T47D (cell line): Measurements from ENCODE around the gene NUP62CL.
A peak's percentile ranks its signal among the peaks of the same experiment; 100 is the strongest.

Source experiments
- DNase-seq, 2 experiments: peaks; one replicate each; pipeline versions ENCODE4 v3.0.0 to v3.0.0-alpha.2; 2011 to 2012; ENCODE audit warnings: low read depth in 1 of 2, low spot score in 1 of 2
- JUND ChIP-seq: IDR thresholded peaks from 2 replicates; pipeline ENCODE4 v1.6.1; 2012; ENCODE audit warnings: low read depth
- in situ Hi-C: cut with HindIII; loops from 2 replicates; pipeline ENCODE4 v1.10.0; 2016; ENCODE audit warnings: low sequenced_read_pairs, low pct_unique_long_range_greater_than_20kb

The NUP62CL gene

DNA sequence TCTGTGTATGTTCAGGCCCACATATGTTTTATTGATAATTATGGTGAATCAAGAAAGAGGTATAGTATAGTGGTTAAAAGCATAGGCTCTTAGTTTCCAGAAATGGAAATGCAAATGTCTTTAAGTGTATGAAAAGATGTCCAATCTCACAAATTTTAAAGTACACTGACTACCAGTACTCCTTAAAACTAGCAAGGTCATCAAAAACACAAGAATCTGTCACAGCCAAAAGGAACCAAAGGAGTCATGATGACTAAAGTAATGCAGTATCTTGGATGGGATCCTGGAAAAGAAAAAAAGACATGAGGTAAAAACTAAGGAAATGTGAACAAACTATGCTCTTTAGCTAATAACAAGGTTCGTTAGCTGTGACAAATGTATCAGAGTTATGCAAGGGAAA is 87.0 kb downstream of the NUP62CL start:
- DNase-seq, result no peak
- in situ Hi-C loops, result no loop called here
- no peak for TF ChIP-seq JUND

DNA sequence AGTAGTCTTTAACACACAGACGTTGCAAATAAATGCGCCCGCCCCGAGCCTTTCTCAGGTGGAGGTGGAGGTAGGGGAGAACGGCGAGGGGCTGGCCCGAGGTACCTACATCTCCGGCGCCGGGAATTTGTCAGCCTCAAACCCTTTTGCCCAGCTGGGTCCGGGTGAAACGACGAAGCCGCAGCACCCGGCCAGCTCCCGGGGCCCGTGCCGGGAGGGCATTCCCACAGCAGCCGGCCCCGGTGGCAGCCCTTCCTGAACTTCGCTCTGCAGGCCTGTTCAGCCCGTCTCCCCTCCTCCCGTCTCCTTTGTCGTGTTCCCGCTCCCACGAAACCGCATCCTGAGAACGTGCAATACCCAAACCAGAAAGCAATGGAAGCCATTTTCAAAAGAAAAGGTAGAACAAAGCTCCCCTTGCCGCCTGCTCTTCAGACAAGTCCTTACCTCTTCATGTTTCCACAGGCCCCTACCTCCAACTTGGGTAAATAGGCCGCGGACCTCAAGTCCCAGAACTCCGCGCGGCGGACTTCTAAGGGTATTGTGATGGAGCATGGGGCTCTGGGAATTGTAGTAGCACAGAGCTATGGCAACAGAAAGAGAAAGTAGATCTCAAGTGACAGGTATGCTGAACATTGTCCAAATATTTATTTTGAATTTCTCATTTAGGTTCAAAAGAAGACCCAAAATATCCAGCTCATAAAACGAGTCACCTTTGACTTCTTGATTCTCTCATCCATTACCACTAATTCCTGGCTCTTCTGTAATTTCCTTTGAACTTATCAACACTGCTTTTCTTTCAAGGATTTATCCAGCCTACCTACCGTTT is 87.7 kb downstream of the NUP62CL start, which contains the start of gene RBM41:
Gene RBM41, minus strand, starts transcription at position 501 of the 826 bp plus-strand sequence. Its CDS starts 49 bp downstream, at position 452.
- TF ChIP-seq JUND, result no peak
- DNase-seq, result peak; percentile 14 to 81
- in situ Hi-C loops, result no loop called here

DNA sequence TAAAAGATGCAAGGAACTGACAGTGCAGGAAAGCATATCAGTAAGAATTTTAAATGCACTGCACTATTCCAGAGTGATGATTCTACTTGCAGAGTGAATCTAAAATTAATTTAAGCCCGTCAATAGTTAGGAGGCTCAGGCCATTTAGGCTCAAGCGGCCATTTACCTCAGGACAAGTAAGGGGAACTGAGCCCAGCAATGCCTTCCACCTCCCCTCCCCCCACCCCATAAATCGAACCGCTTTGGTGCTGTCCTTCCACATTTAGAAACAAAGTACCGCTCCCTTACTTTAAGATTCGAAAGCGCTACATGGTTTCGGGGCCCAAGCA is 88.3 kb downstream of the NUP62CL start:
- DNase-seq, result no peak
- TF ChIP-seq JUND, result no peak
- in situ Hi-C loops, result no loop called here

DNA sequence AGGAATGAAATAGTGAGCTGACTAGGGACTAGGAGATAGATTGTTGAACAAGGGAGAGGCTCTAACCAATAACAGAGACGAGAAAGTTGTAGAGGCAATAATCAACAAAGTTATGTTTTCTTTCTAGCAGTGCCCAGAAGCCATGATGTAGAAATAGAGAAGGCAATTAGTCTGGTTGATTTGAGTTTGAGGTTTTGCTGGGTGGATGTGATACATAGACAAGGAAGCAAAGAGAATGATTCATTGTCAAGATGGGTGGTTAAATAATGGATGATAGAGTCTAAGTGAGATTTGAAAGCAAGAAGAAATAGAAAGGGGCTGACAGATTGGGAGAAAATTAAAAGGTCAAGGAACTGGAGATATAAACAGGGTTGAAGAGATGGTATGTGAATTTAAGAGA is 98.8 kb downstream of the NUP62CL start:
- TF ChIP-seq JUND, result no peak
- in situ Hi-C loops, result no loop called here
- no peak for DNase-seq

DNA sequence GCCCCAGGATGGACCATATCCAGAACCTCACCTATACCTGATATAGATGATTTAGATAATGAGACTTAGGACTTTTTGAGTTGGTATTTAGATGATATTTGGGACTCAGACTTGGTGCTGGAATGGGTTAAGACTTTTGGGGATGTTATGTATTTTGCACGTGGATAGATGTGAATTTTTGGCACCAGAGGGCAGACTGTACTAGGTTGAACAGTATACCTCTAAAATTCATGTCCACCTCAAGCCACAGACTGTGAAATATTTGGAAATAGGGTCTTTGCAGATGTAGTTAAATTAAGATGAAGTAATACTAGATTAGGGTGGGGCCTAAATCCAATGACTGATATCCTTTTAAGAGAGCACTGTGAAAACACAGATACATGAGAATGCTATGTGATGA is 103.3 kb downstream of the NUP62CL start:
- TF ChIP-seq JUND, result no peak
- DNase-seq, result peak in 1 of 2 experiments; percentile 12
- in situ Hi-C loops, result no loop called here

DNA sequence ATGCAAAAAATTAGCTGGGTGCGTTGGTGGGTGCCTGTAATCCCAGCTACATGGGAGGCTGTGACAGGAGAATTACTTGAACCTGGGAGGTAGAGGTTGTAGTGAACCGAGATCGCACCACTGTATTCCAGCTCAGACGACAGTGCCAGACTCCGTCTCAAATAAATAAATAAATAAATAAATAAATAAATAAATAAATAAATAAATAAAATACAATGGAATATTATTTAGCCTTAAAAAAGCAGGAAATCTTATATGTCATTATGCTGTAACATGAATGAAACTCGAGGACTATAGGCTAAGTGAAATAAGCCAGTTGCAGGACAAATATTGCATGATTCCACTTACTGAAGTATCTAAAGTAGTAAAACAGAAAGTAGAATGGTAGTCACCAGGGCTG is 130.1 kb downstream of the NUP62CL start:
- TF ChIP-seq JUND, result no peak
- in situ Hi-C loops, result no loop called here
- DNase-seq, result no peak
